Activated naive CD4-positive, alpha-beta T cell treated with anti-CD3 and anti-CD28 coated beads for 36 hours (primary cell): ENCODE measurements around the gene PRKACA. TPM values are rescaled to one million over a fixed set of nuclear protein-coding genes. Genes with fewer than 3 reads are reported as not detected.

Experiments
- CTCF ChIA-PET: fragments of 350-600 bp; sonication (Branson Sonifier 250); formaldehyde crosslinking; loops from one replicate; lab custom pipeline; 2021; ENCODE audit warnings: antibody characterized with exemption; lab: Charles Lee
- DNase-seq: peaks from one replicate; pipeline ENCODE4 v3.0.0-alpha.2; 2020
- H3K27ac Mint-ChIP-seq: one replicate; pipeline ENCODE4 v1.8.0; 2021; ENCODE audit warnings: mild to moderate bottlenecking, mixed read lengths
- H3K27me3 Mint-ChIP-seq: one replicate; pipeline ENCODE4 v1.8.0; 2021; ENCODE audit warnings: low read depth, mixed read lengths
- H3K36me3 Mint-ChIP-seq: one replicate; pipeline ENCODE4 v1.8.0; 2021; ENCODE audit warnings: low read depth, mixed read lengths
- H3K4me1 Mint-ChIP-seq: one replicate; pipeline ENCODE4 v1.8.0; 2021; ENCODE audit warnings: low read depth, mixed read lengths
- H3K4me3 Mint-ChIP-seq: one replicate; pipeline ENCODE4 v1.8.0; 2021; ENCODE audit warnings: mild to moderate bottlenecking, moderate library complexity, mixed read lengths
- H3K9me3 Mint-ChIP-seq: one replicate; pipeline ENCODE4 v1.8.0; 2021; ENCODE audit warnings: mixed read lengths
- intact Hi-C: fragments of 100-400 bp; cut with micrococcal nuclease; formaldehyde crosslinking; loops from one replicate; pipeline ENCODE4 v1.15.1; 2023
- total RNA-seq, 2 experiments: library from RNA; stranded (reverse); gene quantifications; one replicate each; pipeline ENCODE4 v1.2.3, GENCODE V29; 2021

PRKACA gene
- 10 to 100 TPM; 48.2 to 60.0 TPM for total RNA-seq

GRCh38 chr19:14117668-14118164, at the start of gene PRKACA:
PRKACA (minus strand) TSS chr19:14117762; CDS start chr19:14117547, 215 bp downstream.
- Mint-ChIP-seq H3K4me3 (peak within 1 kb of the TSS; percentile 86), H3K36me3 (peaks cover 6% of the 10 kb centered on the region), H3K4me1 (peaks cover 43% of the 10 kb centered on the region), H3K27me3 (no peaks in the 10 kb centered on the region), H3K27ac (peak within 1 kb of the TSS; percentile 78), H3K9me3 (no peaks in the 10 kb centered on the region)
- intact Hi-C loops, result loop anchor here (1.0 kb wide), 3 partner anchors 19 to 237 kb away; partner anchors contain the start of gene ASF1B
- CTCF ChIA-PET, result interaction anchor here (0.9 to 1.1 kb wide), 2 partner anchors 19 to 239 kb away, joined by 3 to 6 read pairs; partner anchors contain the start of gene ASF1B
- DNase-seq, result peak; percentile 99

- DNase-seq, result no peak
- Mint-ChIP-seq H3K36me3 (peaks cover 18% of the 10 kb centered on the region), H3K4me3 (peak overlapping the region; percentile 62), H3K27me3 (no peaks in the 10 kb centered on the region), H3K4me1 (peaks cover 27% of the 10 kb centered on the region), H3K9me3 (no peaks in the 10 kb centered on the region), H3K27ac (peak overlapping the region; percentile 73)
- intact Hi-C loops, result no loop called here
- CTCF ChIA-PET, result interaction anchor here (1.0 to 1.7 kb wide), 4 partner anchors 19 to 314 kb away, joined by 3 to 4 read pairs (median 3); partner anchors contain the start of gene ASF1B
Measured at GRCh38 chr19:14166999-14167575, 49.5 kb upstream of the PRKACA start.

GRCh38 chr19:14165990-14166830, 48.6 kb upstream of the PRKACA start:
- intact Hi-C loops, result no loop called here
- CTCF ChIA-PET, result interaction anchor here (0.6 to 1.7 kb wide), 4 partner anchors 28 to 1355 kb away, joined by 3 to 4 read pairs (median 3); partner anchors contain the start of gene ASF1B
- Mint-ChIP-seq H3K27me3 (no peaks in the 10 kb centered on the region), H3K4me3 (peak overlapping the region; percentile 62), H3K27ac (peak overlapping the region; percentile 73), H3K36me3 (peaks cover 13% of the 10 kb centered on the region), H3K9me3 (no peaks in the 10 kb centered on the region), H3K4me1 (peaks cover 27% of the 10 kb centered on the region)
- no peak for DNase-seq

GRCh38 chr19:14164724-14165493, 47.3 kb upstream of the PRKACA start:
- Mint-ChIP-seq H3K27me3 (no peaks in the 10 kb centered on the region), H3K4me3 (no peak overlapping the region), H3K27ac (no peak overlapping the region), H3K9me3 (no peaks in the 10 kb centered on the region), H3K4me1 (peaks cover 27% of the 10 kb centered on the region), H3K36me3 (peaks cover 3% of the 10 kb centered on the region)
- intact Hi-C loops, result no loop called here
- CTCF ChIA-PET, result no interaction called here
- DNase-seq, result no peak

GRCh38 chr19:14164082-14164481, 46.5 kb upstream of the PRKACA start:
- Mint-ChIP-seq H3K4me3 (no peak overlapping the region), H3K4me1 (peaks cover 27% of the 10 kb centered on the region), H3K36me3 (no peaks in the 10 kb centered on the region), H3K27me3 (no peaks in the 10 kb centered on the region), H3K9me3 (no peaks in the 10 kb centered on the region), H3K27ac (no peak overlapping the region)
- no peak for DNase-seq
- CTCF ChIA-PET, result no interaction called here
- intact Hi-C loops, result no loop called here

- no peak overlapping the region for H3K27ac Mint-ChIP-seq
- CTCF ChIA-PET, result no interaction called here
- no peak overlapping the region for H3K4me3 Mint-ChIP-seq
- peaks cover 21% of the 10 kb centered on the region for H3K4me1 Mint-ChIP-seq
- H3K9me3 Mint-ChIP-seq, result no peaks in the 10 kb centered on the region
- peaks cover 2% of the 10 kb centered on the region for H3K36me3 Mint-ChIP-seq
- DNase-seq, result no peak
- H3K27me3 Mint-ChIP-seq, result no peaks in the 10 kb centered on the region
- intact Hi-C loops, result no loop called here
Measured at GRCh38 chr19:14162871-14163297, 45.3 kb upstream of the PRKACA start.

- DNase-seq, result no peak
- Mint-ChIP-seq H3K4me1 (peaks cover 8% of the 10 kb centered on the region), H3K27ac (no peak overlapping the region), H3K36me3 (peaks cover 4% of the 10 kb centered on the region), H3K4me3 (no peak overlapping the region), H3K9me3 (no peaks in the 10 kb centered on the region), H3K27me3 (no peaks in the 10 kb centered on the region)
- CTCF ChIA-PET, result no interaction called here
- intact Hi-C loops, result no loop called here
Measured at GRCh38 chr19:14161305-14161704, 43.7 kb upstream of the PRKACA start.

GRCh38 chr19:14160017-14160703, 42.6 kb upstream of the PRKACA start:
- CTCF ChIA-PET, result no interaction called here
- Mint-ChIP-seq H3K27me3 (no peaks in the 10 kb centered on the region), H3K9me3 (no peaks in the 10 kb centered on the region), H3K36me3 (peaks cover 4% of the 10 kb centered on the region), H3K27ac (no peak overlapping the region), H3K4me3 (no peak overlapping the region), H3K4me1 (no peaks in the 10 kb centered on the region)
- DNase-seq, result no peak
- intact Hi-C loops, result no loop called here

GRCh38 chr19:14159059-14159458, 41.5 kb upstream of the PRKACA start:
- DNase-seq, result no peak
- Mint-ChIP-seq H3K9me3 (no peaks in the 10 kb centered on the region), H3K36me3 (peaks cover 4% of the 10 kb centered on the region), H3K4me3 (no peak overlapping the region), H3K4me1 (no peaks in the 10 kb centered on the region), H3K27me3 (no peaks in the 10 kb centered on the region), H3K27ac (no peak overlapping the region)
- CTCF ChIA-PET, result interaction anchor here (0.6 kb wide), 1 partner anchor 202 kb away, joined by 5 read pairs; no protein-coding TSS in a partner anchor
- intact Hi-C loops, result no loop called here

- H3K4me3 Mint-ChIP-seq, result no peak overlapping the region
- no peaks in the 10 kb centered on the region for H3K27me3 Mint-ChIP-seq
- peaks cover 4% of the 10 kb centered on the region for H3K36me3 Mint-ChIP-seq
- intact Hi-C loops, result no loop called here
- H3K9me3 Mint-ChIP-seq, result no peaks in the 10 kb centered on the region
- DNase-seq, result no peak
- CTCF ChIA-PET, result interaction anchor here (0.6 to 1.2 kb wide), 3 partner anchors 22 to 255 kb away, joined by 3 to 5 read pairs (median 4); partner anchors contain the start of gene ASF1B
- no peak overlapping the region for H3K27ac Mint-ChIP-seq
- H3K4me1 Mint-ChIP-seq, result no peaks in the 10 kb centered on the region
Measured at GRCh38 chr19:14158276-14159023, 40.9 kb upstream of the PRKACA start.
